ENCODE data around the gene GIMAP8.
A peak's percentile ranks its signal among the peaks of the same experiment; 100 is the strongest.
"Not testable (repeated sequence)": the region's sequence is repeated elsewhere in the genome, so short reads cannot be mapped to it uniquely, and the experiment has no call there.

GIMAP8 gene

GRCh38 chr7:150468241-150468640 lies 17.8 kb downstream of the GIMAP8 start:
- no peak for DNase-seq

- no peak for DNase-seq
Measured at GRCh38 chr7:150471886-150472285, 21.5 kb downstream of the GIMAP8 start.

DNA sequence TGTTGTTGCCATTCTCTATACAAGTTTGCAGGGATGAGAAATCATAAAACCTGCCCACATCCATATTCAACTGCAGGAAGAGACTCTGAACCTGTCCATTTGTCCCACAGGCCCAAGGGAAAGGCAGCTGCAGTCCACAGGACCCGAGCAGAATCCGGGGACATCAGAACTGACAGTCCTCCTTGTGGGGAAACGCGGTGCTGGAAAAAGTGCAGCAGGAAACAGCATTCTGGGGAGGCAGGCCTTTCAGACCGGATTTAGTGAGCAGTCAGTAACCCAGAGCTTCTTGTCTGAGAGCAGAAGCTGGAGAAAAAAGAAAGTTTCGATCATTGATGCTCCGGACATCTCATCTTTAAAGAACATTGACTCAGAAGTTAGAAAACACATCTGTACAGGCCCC lies 23.5 kb downstream of the GIMAP8 start:
- DNase-seq = no peak

GRCh38 chr7:150476285-150476684 lies 25.9 kb downstream of the GIMAP8 start:
- DNase-seq = no peak

DNA sequence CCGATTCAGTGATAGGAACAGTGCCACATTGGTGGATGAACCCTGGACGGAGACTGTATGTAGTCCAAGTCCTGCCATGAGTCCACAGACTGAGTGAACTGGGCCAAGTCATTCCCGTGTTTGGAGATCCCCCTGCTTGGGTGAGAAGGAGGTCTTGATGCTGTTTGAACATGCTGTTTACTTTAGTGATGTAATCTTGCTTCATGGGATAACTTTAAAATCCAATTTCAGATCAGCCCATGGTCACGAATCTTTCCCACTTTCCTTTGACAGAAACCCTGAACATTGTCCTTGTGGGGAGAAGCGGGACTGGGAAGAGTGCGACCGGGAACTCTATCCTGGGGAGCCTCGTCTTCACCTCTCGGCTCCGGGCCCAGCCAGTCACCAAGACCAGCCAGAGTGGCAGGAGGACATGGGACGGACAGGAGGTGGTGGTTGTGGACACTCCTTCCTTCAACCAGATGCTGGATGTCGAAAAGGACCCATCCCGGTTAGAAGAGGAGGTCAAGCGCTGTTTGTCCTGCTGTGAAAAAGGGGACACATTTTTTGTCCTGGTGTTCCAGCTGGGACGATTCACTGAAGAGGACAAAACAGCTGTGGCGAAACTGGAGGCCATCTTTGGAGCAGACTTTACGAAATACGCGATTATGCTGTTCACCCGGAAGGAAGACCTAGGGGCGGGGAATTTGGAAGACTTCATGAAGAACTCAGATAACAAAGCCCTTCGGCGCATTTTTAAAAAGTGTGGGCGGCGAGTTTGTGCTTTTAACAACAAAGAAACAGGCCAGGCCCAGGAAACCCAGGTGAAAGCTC lies 26.6 kb downstream of the GIMAP8 start:
- DNase-seq = no peak

DNA sequence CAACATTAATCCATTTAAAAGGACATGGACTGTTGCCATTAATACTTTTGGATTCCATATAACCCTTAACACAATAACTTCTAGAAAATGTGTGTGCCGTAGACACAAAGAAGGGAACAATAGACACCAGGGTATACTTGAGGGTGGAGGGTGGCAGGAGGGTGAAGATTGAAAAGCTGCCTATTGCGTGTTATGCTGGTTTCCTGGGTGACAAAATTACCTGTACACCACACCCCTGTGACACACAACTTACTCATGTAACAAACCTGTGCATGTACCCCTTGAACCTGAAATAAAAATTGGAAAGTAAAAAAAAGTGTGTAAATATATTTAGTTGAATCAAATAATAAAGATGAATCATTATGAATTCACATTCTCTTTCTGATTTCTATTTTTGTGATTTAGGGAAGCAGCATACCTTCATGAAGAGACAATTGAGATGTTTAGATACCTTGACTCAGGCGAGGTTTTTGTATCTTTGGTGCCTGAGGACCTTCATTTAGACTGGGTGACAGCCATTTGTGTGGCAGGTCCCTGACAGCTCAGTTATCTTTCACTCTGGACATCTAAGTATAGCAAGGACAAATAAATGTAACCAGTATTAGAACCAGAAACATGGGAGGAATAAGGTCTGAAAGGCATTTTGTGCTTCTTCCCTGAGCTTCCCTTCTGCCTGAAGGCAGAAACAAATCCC lies 28.7 kb downstream of the GIMAP8 start:
- DNase-seq = peak; percentile 39

DNA sequence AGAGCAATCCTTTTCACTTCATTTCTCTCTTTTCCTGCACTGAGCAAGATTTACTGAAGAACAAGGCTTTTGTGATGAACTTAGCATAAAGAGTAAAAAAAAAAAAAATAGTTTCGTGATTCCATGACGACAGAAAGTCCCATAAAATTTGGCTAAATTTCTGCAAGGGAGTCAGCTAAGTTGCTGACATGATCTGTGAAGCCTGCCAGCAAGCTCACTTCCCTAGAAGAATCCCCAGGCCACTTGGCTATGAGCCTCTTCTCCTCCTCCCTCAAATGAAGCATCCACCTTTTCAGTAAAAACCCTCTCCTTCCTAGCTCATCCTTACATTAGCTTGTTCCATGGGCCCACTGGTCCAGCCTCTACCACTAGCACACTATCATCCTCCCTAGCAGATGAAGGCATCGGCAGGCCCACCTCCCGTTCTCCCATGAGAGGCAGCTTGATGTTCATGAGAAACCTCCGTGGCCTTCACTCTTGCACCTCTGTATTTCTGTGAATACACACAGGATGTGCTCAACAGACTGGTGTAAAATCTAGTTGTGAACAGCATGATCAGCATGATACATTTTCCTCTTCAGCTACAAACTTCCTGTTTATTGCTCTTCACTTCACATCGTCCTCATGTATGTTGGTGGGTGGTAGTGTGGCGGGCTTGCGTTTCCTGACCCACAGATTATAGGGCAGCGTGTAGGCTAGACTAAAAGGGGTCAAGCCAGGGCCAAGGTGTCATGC lies 30.9 kb downstream of the GIMAP8 start:
- peak; percentile 53 for DNase-seq

- DNase-seq = no peak
Measured at GRCh38 chr7:150481922-150482321, 31.5 kb downstream of the GIMAP8 start.

DNA sequence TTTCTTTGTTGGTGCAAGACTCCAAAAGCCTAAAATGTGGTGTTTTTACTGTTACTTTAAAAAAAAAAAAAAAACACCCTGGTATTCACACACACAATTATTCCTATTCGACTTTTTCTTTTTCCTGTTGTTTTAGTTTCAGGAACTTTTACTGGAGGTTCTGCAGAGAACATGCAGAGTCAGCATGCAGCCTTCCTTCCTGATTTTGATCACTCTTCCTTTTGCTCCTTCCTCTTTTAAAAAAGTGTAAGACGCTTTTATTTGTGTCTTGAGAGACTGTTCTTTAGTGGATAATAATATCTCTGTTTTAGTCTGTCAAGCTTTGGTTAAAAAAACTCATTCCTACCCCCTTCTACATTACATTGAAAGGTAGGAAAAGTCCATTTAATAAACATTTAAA lies 33.1 kb downstream of the GIMAP8 start:
- not testable (repeated sequence) for DNase-seq

- DNase-seq = not testable (repeated sequence)
Measured at GRCh38 chr7:150484071-150484470, 33.6 kb downstream of the GIMAP8 start.

DNA sequence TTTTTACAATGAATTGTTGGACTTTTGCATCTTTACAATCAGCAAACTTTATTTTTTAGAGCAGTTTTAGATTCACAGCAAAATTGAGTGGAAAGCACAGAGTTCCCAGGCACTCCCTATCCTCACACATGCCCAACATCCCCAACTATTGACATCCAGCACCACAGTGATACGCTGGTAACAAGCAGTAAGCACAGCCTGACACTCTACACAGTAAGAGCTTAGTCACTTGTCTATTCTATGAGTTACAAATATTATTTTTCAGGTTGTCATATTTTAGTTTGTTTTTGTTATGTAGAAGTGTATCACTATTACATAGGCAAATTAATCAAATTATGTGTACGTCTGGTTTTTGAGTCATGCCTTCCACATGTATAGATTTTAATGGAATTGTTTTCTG lies 37.2 kb downstream of the GIMAP8 start:
- DNase-seq = no peak

- DNase-seq = no peak
Measured at GRCh38 chr7:150489782-150490181, 39.4 kb downstream of the GIMAP8 start.

DNA sequence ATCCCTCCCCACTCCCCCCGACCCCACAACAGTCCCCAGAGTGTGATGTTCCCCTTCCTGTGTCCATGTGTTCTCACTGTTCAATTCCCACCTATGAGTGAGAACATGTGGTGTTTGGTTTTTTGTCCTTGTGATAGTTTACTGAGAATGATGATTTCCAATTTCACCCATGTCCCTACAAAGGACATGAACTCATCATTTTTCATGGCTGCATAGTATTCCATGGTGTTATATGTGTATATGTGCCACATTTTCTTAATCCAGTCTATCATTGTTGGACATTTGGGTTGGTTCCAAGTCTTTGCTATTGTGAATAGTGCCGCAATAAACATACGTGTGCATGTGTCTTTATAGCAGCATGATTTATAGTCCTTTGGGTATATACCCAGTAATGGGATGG lies 43.0 kb downstream of the GIMAP8 start:
- DNase-seq = not testable (repeated sequence)

DNA sequence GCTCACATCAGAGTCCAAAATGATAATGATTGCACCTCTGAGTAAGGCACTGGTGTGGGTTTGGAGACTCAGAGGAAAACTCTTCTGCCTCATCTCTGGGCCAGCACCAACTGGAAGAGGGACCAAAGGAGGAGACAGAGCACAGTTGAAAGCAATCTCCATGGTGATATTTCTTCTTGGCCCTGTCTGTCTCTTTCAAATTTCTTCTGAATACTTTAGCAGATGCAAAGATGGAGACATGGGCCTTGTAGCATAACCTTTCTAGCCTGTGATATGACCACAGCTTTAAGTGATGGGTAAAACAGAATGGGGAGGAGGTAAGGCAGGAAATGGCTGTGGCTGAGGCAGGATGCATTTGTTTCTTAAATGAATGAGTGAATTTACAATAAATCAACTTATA lies 52.1 kb downstream of the GIMAP8 start:
- DNase-seq = no peak

DNA sequence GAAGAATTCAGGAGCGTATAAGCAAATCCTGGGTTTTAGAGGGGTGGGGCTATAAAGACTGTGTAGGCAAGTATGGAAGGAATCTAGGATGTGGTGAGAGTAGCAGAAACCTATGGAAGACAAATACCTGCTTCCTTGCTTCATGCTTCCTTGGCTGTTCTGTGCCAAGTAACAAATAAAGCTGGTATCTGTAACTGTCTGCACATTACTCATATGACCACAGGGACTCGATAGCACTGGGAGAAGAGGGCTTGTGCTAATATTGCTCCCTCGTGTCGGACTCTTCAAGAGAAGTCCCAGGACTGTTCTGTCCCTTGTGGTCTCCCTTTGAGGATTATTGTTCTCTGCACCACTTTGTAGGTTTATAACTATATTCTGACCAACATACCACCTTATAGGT lies 52.7 kb downstream of the GIMAP8 start:
- no peak for DNase-seq

- DNase-seq = no peak
Measured at GRCh38 chr7:150503581-150503980, 53.2 kb downstream of the GIMAP8 start.

- no peak for DNase-seq
Measured at GRCh38 chr7:150507947-150508602, 57.6 kb downstream of the GIMAP8 start.

- no peak for DNase-seq
Measured at GRCh38 chr7:150511048-150511447, 60.6 kb downstream of the GIMAP8 start.

- DNase-seq = no peak
Measured at GRCh38 chr7:150513758-150514157, 63.3 kb downstream of the GIMAP8 start.

GRCh38 chr7:150514748-150515222 lies 64.4 kb downstream of the GIMAP8 start, which contains the start of gene GIMAP7:
Gene GIMAP7, plus strand, starts transcription at chr7:150514872. Its CDS starts 5,103 bp downstream, at chr7:150519975.
- peak; percentile 60 for DNase-seq

GRCh38 chr7:150515248-150516147 lies 65.1 kb downstream of the GIMAP8 start:
- no peak for DNase-seq

All from activated CD4-positive, alpha-beta T cell treated with anti-CD3 and anti-CD28 coated beads, Interleukin-2, amount 50 U/mL, for 1 hour (primary cell).